Measurements from ENCODE around the gene RAB7A. TPM values are rescaled to one million over a fixed set of nuclear protein-coding genes. Genes with fewer than 3 reads are reported as not detected.

Gene RAB7A
- total RNA-seq, 1 experiment from 2014 or later, result 491 TPM

- intact Hi-C loops (cut with micrococcal nuclease; ENCODE audit: unreplicated experiment), result no loop called here
- CTCF ChIA-PET, result interaction anchor here (0.8 to 1.7 kb wide), 2 partner anchors 134 to 381 kb away, joined by 3 to 6 read pairs; no protein-coding TSS in a partner anchor
- no peak for DNase-seq
- no TSS peak for BruUV-seq (replicated peaks)
- no peaks in the 10 kb centered on the region for H3K27me3 Mint-ChIP-seq (ENCODE audit: unreplicated experiment)
- H3K27ac Mint-ChIP-seq (ENCODE audit: unreplicated experiment), result no peak overlapping the region
- no peaks in the 10 kb centered on the region for H3K9me3 Mint-ChIP-seq (ENCODE audit: low read depth, unreplicated experiment)
- H3K4me1 Mint-ChIP-seq (ENCODE audit: low read depth, unreplicated experiment), result peaks cover 6% of the 10 kb centered on the region
- no peak overlapping the region for H3K4me3 Mint-ChIP-seq (ENCODE audit: low read depth, unreplicated experiment)
- peaks cover 99% of the 10 kb centered on the region for H3K36me3 Mint-ChIP-seq (ENCODE audit: insufficient read depth, unreplicated experiment)
- no peak for TF ChIP-seq CTCF (IDR thresholded peaks at IDR 0.05; ENCODE audit: unreplicated experiment)
Measured at GRCh38 chr3:128814060-128814459, 88.1 kb downstream of the RAB7A start.

DNA sequence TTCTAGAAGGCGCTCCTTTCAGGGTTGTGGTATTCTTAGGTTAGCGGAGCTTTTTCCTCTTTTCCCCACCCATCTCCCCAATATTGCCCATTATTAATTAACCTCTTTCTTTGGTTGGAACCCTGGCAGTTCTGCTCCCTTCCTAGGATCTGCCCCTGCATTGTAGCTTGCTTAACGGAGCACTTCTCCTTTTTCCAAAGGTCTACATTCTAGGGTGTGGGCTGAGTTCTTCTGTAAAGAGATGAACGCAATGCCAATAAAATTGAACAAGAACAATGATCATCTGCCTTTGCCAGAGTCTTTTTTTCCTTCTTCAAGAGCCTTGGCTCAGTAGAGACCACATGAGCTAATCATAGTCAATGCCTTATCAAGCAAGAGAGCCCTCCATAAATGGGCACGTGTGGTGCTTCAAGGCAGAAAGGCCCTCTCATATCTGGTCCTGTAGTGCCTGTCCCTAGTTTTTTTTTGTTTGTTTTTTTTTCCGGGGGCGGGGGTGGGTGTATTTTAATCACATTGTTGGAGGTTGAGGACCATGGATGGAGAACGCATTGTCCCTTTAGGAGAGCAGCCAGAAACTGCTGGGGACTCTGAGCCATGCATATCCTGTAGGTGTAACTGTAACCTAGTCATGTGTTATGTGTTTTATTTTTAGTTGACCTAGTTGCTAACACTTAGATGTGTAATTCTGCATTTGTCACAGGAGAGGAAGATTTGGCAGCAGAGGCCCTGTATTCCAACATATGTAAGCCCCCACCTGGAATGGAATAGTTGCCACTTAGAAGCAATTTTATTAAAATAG is 88.7 kb downstream of the RAB7A start:
- TF ChIP-seq CTCF (IDR thresholded peaks at IDR 0.05; ENCODE audit: unreplicated experiment), result no peak
- H3K36me3 Mint-ChIP-seq (ENCODE audit: insufficient read depth, unreplicated experiment), result peaks cover 99% of the 10 kb centered on the region
- no peak overlapping the region for H3K4me3 Mint-ChIP-seq (ENCODE audit: low read depth, unreplicated experiment)
- H3K27me3 Mint-ChIP-seq (ENCODE audit: unreplicated experiment), result no peaks in the 10 kb centered on the region
- DNase-seq, result no peak
- no TSS peak for BruUV-seq (replicated peaks)
- H3K4me1 Mint-ChIP-seq (ENCODE audit: low read depth, unreplicated experiment), result no peaks in the 10 kb centered on the region
- H3K9me3 Mint-ChIP-seq (ENCODE audit: low read depth, unreplicated experiment), result no peaks in the 10 kb centered on the region
- no peak overlapping the region for H3K27ac Mint-ChIP-seq (ENCODE audit: unreplicated experiment)
- CTCF ChIA-PET, result interaction anchor here (1.2 to 1.7 kb wide), 2 partner anchors 134 to 164 kb away, joined by 3 to 6 read pairs; no protein-coding TSS in a partner anchor
- intact Hi-C loops (cut with micrococcal nuclease; ENCODE audit: unreplicated experiment), result no loop called here

DNA sequence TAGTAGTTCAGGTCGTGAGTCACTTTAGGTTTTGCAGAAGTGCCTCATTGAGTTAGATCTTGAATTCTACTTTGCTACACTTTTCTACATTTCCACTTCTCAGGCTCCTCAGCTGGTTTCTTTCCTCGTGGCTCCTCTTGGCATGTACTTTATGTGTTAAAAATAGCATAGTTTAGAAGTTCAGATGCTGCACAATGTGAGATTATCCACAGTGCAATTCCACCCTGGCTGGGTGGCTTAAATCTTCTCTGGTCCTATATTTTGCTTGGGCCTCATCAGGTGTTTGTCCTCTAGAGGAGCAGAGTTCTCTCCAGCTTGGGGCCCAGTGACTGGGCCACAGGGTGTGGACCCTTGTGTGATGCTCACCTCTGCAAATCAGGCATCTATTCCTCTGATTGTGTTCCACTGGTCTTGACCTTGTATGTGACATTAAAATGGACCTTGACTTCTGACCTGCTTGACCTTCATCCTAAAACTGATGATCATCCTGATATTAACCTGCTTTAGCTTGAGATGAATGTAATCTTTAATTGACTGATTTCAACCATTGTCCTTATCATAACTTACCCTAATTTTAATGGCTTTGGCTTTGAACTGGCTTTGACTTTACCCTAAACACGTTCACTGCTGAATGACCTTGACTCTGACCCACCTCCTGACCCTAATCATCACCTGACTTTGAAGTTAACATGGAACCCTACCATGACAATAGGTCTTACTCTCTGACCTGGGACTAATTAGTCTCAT is 89.5 kb downstream of the RAB7A start:
- TF ChIP-seq CTCF (IDR thresholded peaks at IDR 0.05; ENCODE audit: unreplicated experiment), result no peak
- CTCF ChIA-PET, result interaction anchor here (1.2 to 1.7 kb wide), 2 partner anchors 135 to 164 kb away, joined by 3 to 6 read pairs; no protein-coding TSS in a partner anchor

GRCh38 chr3:128818186-128818787 is 92.3 kb downstream of the RAB7A start:
- CTCF ChIA-PET, result no interaction called here
- H3K36me3 Mint-ChIP-seq (ENCODE audit: insufficient read depth, unreplicated experiment), result peaks cover 89% of the 10 kb centered on the region

More for the DNA sequence above, 89.5 kb downstream of the RAB7A start:
- no peak for DNase-seq
- Mint-ChIP-seq H3K27ac (ENCODE audit: unreplicated experiment) (peak overlapping the region; percentile 40), H3K27me3 (ENCODE audit: unreplicated experiment) (no peaks in the 10 kb centered on the region), H3K4me1 (ENCODE audit: low read depth, unreplicated experiment) (no peaks in the 10 kb centered on the region), H3K9me3 (ENCODE audit: low read depth, unreplicated experiment) (no peaks in the 10 kb centered on the region), H3K4me3 (ENCODE audit: low read depth, unreplicated experiment) (no peak overlapping the region), H3K36me3 (ENCODE audit: insufficient read depth, unreplicated experiment) (peaks cover 99% of the 10 kb centered on the region)
- no TSS peak for BruUV-seq (replicated peaks)
- intact Hi-C loops (cut with micrococcal nuclease; ENCODE audit: unreplicated experiment), result no loop called here

More at GRCh38 chr3:128818186-128818787, 92.3 kb downstream of the RAB7A start:
- no TSS peak for BruUV-seq (replicated peaks)
- H3K4me3 Mint-ChIP-seq (ENCODE audit: low read depth, unreplicated experiment), result no peak overlapping the region
- H3K9me3 Mint-ChIP-seq (ENCODE audit: low read depth, unreplicated experiment), result no peaks in the 10 kb centered on the region
- no peaks in the 10 kb centered on the region for H3K4me1 Mint-ChIP-seq (ENCODE audit: low read depth, unreplicated experiment)
- peak overlapping the region; percentile 16 for H3K27ac Mint-ChIP-seq (ENCODE audit: unreplicated experiment)
- no peak for TF ChIP-seq CTCF (IDR thresholded peaks at IDR 0.05; ENCODE audit: unreplicated experiment)
- no peak for DNase-seq
- H3K27me3 Mint-ChIP-seq (ENCODE audit: unreplicated experiment), result no peaks in the 10 kb centered on the region
- intact Hi-C loops (cut with micrococcal nuclease; ENCODE audit: unreplicated experiment), result no loop called here
